Measurements from ENCODE around the gene IRF2BP2.

DNA sequence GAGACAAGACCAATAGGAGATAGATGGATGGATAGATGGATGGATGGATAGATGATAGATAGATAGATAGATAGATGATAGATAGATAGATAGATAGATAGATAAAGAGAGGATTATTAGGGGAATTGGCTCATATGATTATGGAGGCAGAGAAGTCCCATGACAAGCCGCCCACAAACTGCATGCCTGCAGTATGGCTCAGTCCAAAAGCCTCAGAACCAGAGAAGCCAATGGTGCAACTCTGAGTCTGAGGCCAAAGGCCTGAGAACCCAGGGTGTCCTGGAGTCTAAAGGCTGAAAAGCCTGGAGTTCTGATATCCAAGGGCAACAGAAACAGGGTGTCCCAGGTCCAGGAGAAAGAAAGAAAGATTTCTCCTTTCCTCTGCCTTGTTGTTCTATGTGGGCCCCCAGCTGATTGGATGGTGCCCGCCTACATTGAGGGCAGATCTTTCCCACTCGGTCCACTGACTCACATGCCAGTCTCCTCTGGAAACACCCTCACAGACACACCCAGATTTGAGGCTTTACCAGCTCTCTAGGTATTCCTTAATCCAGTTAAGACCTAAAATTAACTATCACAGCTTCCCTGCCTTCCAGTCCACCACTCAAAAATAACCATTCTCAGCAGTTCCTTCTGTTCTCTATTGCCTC lies 39.6 kb upstream of the IRF2BP2 start:
- TF ChIP-seq CTCF (IDR thresholded peaks at IDR 0.05; ENCODE audit: insufficient read depth, low read length, poor library complexity, severe bottlenecking) (no peak), EZH2phosphoT487 (conservative IDR thresholded peaks at IDR 0.05; ENCODE audit: low read length) (no peak)
